A673 (cell line): ENCODE measurements around the gene GOLGA6L6. TPM values are rescaled to one million over a fixed set of nuclear protein-coding genes. Genes with fewer than 3 reads are reported as not detected.
"Not testable (repeated sequence)": the region's sequence is repeated elsewhere in the genome, so short reads cannot be mapped to it uniquely, and the experiment has no call there.

Experiments used
- BruUV-seq: library from RNA; stranded (reverse); fragments of 400-500 nt; replicated peaks from 2 replicates; lab custom pipeline; 2021; lab: Mats Ljungman, UMichigan
- CTCF ChIA-PET: fragments of 300-600 bp; sonication (Branson Sonifier 250); formaldehyde crosslinking; loops from one replicate; lab custom pipeline; 2022; ENCODE audit warnings: antibody characterized with exemption; lab: Charles Lee
- POLR2A ChIA-PET: fragments of 300-600 bp; sonication (Branson Sonifier 250); formaldehyde crosslinking; loops from one replicate; lab custom pipeline; 2022; ENCODE audit warnings: antibody characterized with exemption; ENCODE audit not compliant: low non-redundant PET; lab: Charles Lee
- DNase-seq: peaks from one replicate; pipeline ENCODE4 v3.0.0-alpha.2; 2015; ENCODE audit warnings: low spot score
- H3K27ac ChIP-seq: fragments of 200-600 bp; sonication (generic); 2 replicates; pipeline ENCODE4 v1.5.1; 2016; ENCODE audit warnings: mixed run types, low read depth, mild to moderate bottlenecking, mixed read lengths, antibody characterized with exemption, low read length; ENCODE audit not compliant: poor library complexity, severe bottlenecking
- H3K27me3 ChIP-seq: fragments of 200-600 bp; sonication (generic); replicated peaks from 2 replicates; pipeline ENCODE4 v1.6.1; 2017; ENCODE audit warnings: mixed run types, low read depth, mild to moderate bottlenecking, mixed read lengths, antibody characterized with exemption, low read length; ENCODE audit not compliant: insufficient read depth, poor library complexity
- H3K36me3 ChIP-seq: fragments of 200-600 bp; sonication (generic); 2 replicates; pipeline ENCODE4 v1.6.1; 2016; ENCODE audit warnings: mixed run types, mild to moderate bottlenecking, mixed read lengths, antibody characterized with exemption, low read length; ENCODE audit not compliant: insufficient read depth, poor library complexity, severe bottlenecking
- H3K4me1 ChIP-seq: fragments of 200-600 bp; sonication (generic); 2 replicates; pipeline ENCODE4 v1.6.1; 2017; ENCODE audit warnings: mixed run types, mild to moderate bottlenecking, mixed read lengths, antibody characterized with exemption, low read length; ENCODE audit not compliant: insufficient read depth, poor library complexity, severe bottlenecking
- H3K4me3 ChIP-seq: fragments of 200-600 bp; sonication (generic); 2 replicates; pipeline ENCODE4 v1.5.1; 2016; ENCODE audit warnings: low read depth, mixed run types, mild to moderate bottlenecking, mixed read lengths, low read length; ENCODE audit not compliant: poor library complexity, severe bottlenecking
- H3K9me3 ChIP-seq: fragments of 200-600 bp; sonication (generic); 2 replicates; pipeline ENCODE4 v1.6.1; 2016; ENCODE audit warnings: mixed run types, low read depth, mild to moderate bottlenecking, mixed read lengths, antibody characterized with exemption, low read length; ENCODE audit not compliant: poor library complexity, severe bottlenecking
- intact Hi-C: fragments of 100-400 bp; cut with micrococcal nuclease; formaldehyde crosslinking; loops from one replicate; pipeline ENCODE4 v1.10.0; 2022; ENCODE audit not compliant: unreplicated experiment
- total RNA-seq: library from RNA; stranded (reverse); gene quantifications from 2 replicates; pipeline ENCODE4 v1.2.3, GENCODE V29; 2021

GOLGA6L6 gene
- total RNA-seq, 1 experiment from 2014 or later, result not detected

GRCh38 chr15:20492598-20492997, 49.0 kb downstream of the GOLGA6L6 start:
- H3K4me1 ChIP-seq, H3K36me3 ChIP-seq, POLR2A ChIA-PET, DNase-seq, intact Hi-C loops, H3K9me3 ChIP-seq, CTCF ChIA-PET, BruUV-seq, H3K27me3 ChIP-seq, H3K27ac ChIP-seq, H3K4me3 ChIP-seq: not testable (repeated sequence)

GRCh38 chr15:20489320-20489719, 52.3 kb downstream of the GOLGA6L6 start:
- H3K27ac ChIP-seq, H3K4me1 ChIP-seq, DNase-seq, H3K4me3 ChIP-seq, H3K36me3 ChIP-seq, H3K9me3 ChIP-seq, CTCF ChIA-PET, BruUV-seq, H3K27me3 ChIP-seq, intact Hi-C loops, POLR2A ChIA-PET: not testable (repeated sequence)
